ENCODE results near the gene UGGT1.
A peak's percentile ranks its signal among the peaks of the same experiment; 100 is the strongest.
"Not testable (repeated sequence)": the region's sequence is repeated elsewhere in the genome, so short reads cannot be mapped to it uniquely, and the experiment has no call there.

Gene UGGT1

DNA sequence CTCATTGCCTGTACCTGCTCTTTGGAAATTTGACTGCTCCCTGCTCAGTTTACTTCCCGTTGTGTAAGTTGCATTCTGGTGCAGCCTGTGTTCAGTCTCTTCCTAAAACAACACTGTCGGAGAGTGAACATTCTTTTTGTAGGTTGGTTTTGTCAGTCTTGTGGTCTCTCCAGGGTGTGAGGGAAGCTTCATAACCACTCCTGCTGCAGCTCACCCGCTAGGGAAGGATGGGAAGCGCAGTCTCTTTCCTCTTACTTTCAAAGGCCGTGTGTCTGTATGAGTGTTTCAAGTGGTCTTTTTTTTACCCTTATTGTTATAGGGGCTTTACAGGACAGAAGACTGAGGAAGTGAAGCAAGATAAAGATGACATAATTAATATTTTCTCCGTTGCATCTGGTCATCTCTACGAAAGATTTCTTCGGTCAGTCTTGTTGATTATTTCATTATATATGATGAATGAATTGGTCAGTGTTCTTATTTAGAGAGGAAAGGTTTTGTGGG lies 87.2 kb downstream of the UGGT1 start:
- DNase-seq (ENCODE audit: low spot score): no peak

DNA sequence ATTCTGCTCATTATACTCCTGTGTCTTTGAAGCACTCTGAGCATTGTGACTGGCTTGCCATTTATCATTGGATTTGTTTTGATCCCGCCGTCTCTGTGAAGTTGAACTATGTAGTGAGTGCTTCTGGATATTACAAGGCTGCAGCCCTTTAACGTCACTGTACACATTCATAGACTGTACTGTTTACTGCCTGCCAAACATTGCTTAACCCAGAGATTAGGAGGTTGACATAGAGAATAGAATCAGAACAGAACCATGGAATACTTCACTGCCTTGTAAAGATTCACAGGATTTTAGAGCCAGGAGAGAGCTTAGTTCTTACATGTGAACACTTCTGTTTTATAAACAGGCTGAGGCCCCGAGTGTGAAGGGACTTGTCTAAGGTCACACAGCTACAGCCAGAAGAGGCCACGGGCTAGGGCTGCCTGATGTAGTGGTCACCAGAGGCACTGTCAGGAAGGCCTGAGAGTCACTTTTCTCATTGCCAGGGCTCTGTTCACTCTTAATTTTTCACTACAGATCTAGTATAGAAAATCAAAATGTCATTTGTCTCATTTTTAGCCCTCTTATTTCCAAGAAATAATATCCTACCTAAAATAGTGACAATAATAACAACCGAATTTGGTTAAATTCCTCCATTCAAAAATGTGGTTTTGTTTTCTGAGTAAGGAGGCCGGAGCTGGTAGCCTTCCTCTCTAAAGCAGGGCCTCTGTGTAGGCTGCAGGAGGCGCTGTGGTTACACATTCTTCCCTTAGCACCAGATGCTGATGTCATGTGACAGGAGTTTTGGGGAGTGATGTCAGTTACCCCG lies 87.9 kb downstream of the UGGT1 start:
- peak; percentile 75 for DNase-seq (ENCODE audit: low spot score)

- DNase-seq (ENCODE audit: low spot score): no peak
Observed at GRCh38 chr2:128179461-128179755, 88.4 kb downstream of the UGGT1 start.

DNA sequence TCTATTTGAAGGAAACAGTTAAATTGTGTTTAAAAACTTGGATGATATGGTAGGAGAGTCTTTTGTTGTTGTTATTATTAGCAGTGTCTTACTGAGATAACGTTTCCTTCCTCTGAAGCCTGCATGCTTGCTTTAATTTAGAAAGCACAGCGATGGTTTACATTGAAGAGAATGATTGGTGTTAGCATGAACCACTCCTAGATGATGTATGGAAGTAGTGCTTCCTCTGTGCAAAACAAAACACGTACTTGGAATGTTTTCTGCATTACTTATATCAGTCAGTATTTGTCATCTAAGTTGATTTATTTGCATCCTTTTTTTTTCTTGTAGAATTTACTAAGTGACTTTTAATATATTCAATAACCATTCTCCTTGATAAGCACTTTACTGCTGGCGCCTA lies 89.0 kb downstream of the UGGT1 start:
- DNase-seq (ENCODE audit: low spot score): no peak

- DNase-seq (ENCODE audit: low spot score): no peak
Observed at GRCh38 chr2:128185576-128185975, 94.6 kb downstream of the UGGT1 start.

- DNase-seq (ENCODE audit: low spot score): no peak
Observed at GRCh38 chr2:128187032-128187654, 96.1 kb downstream of the UGGT1 start.

DNA sequence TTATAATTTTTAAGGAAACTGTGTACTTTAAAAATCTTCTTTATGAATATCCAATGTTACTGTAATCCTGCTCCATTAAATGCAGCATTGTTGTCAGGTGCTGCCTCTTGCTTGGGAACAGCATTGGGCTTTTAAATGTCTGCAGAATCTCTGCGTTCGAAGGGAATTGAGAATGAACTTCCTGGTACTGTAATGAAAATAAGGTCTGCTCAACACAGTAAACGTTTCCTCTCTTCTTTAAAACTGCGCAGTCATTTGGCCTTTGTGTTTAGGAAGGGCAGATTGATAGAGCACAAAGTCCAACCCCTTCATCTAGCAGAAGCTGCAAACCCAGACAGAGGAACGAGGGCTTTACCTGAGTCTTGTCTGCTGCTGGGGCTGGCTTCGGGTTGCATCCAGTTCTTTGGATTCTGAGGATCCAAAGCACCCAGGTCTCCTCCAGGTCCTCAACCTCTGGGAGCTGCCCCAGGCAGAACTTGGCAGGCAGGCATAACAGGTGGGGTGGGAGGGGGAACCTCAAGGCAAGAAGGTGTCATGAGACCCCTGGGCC lies 104.5 kb downstream of the UGGT1 start:
- no peak for DNase-seq (ENCODE audit: low spot score)

DNA sequence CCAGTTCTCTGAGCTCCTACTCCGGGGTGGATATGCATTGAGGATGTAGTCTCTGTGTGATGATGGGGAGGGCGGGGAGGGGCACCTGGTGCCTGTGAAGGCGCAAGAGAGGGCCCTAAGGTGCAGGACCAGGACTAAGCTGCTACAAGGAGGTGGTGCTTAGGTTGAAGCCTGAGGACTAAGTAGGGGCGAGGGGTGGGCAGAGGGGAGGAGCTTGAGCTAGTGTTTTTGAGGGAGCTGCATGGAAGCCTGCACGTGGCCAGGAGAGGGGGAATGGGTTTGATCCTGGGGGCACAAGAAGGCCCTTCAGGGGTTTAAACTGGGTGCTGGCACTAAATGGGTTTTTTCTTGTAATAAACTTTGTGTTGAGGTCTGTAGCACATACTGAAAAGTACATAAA lies 105.0 kb downstream of the UGGT1 start:
- no peak for DNase-seq (ENCODE audit: low spot score)

DNA sequence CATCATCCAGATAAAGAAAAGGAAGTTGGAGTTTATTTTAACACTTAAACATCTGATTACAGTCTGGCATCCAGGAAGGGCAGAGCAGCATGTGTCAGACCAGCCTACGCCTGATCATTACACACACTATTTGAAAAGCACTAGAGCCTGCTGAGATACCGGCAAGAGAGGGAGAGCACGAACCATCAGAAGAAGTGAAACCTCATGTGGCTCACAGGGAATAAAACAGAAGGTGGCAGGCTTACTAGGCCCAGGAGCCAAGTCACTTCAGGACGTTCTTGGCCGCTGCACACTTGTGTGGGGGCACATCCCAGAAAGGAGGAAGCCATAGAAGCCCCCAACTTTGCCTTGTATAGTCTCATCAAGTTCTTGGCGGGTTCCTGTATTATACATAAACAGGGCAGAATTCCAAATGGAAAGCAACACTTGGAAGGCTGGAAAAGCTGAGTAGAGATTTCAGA lies 105.5 kb downstream of the UGGT1 start:
- no peak for DNase-seq (ENCODE audit: low spot score)

- DNase-seq (ENCODE audit: low spot score): no peak
Observed at GRCh38 chr2:128197059-128197458, 106.1 kb downstream of the UGGT1 start.

GRCh38 chr2:128198656-128199055 lies 107.7 kb downstream of the UGGT1 start:
- no peak for DNase-seq (ENCODE audit: low spot score)

DNA sequence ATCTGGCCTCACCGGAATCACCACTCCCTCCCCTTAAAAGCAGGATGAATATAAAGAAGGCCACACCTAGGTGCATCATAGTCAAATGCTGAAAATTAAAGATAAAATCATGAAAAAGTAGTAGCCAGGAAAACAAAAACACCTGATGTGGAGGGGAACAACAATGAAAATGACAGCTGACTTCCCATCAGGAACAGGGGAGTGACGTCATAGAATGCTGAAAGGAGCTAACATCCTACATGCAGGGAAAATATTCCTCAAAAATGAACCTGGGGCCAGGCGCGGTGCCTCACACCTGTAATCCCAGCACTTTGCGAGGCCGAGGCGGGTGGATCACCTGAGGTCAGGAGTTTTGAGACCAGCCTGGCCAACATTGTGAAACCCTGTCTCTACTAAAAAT lies 108.1 kb downstream of the UGGT1 start:
- no peak for DNase-seq (ENCODE audit: low spot score)

DNA sequence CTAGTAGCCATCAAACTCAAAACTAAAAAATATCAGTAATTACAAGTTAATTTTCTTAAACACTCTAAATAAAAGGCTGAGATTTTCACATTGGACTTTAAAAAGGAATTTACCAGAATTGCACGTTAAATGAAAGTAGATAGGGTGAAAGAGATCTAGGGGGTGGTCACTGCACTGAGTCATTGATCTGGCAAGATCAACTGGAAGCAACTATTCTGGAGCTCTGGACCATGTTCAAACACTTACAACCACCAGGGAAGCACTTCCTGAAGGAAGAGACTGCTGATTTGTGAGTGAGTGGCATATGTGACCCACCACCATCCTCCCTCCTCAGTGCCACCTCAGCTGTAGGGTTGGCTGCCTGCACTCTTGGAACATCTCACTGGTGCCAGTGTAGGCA lies 111.8 kb downstream of the UGGT1 start:
- no peak for DNase-seq (ENCODE audit: low spot score)

GRCh38 chr2:128206245-128206644 lies 115.2 kb downstream of the UGGT1 start:
- no peak for DNase-seq (ENCODE audit: low spot score)

DNA sequence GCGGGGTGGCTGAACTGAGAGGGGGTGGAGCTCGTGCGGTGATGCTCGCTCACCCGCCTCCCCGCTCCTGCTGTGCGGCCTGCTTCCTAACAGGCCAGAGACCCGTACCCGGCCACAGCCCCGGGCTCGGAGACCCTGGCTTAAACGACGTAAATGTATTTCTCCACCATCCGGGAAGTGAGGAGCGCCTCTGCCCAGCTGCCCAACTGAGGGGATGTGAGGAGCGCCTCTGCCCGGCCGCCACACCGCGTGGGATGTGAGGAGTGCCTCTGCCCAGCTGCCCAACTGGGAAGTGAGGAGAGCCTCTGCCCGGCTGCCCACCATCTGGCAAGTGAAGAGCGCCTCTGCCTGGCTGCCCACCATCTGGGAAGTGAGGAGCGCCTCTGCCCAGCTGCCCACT lies 117.0 kb downstream of the UGGT1 start:
- DNase-seq (ENCODE audit: low spot score): no peak

DNA sequence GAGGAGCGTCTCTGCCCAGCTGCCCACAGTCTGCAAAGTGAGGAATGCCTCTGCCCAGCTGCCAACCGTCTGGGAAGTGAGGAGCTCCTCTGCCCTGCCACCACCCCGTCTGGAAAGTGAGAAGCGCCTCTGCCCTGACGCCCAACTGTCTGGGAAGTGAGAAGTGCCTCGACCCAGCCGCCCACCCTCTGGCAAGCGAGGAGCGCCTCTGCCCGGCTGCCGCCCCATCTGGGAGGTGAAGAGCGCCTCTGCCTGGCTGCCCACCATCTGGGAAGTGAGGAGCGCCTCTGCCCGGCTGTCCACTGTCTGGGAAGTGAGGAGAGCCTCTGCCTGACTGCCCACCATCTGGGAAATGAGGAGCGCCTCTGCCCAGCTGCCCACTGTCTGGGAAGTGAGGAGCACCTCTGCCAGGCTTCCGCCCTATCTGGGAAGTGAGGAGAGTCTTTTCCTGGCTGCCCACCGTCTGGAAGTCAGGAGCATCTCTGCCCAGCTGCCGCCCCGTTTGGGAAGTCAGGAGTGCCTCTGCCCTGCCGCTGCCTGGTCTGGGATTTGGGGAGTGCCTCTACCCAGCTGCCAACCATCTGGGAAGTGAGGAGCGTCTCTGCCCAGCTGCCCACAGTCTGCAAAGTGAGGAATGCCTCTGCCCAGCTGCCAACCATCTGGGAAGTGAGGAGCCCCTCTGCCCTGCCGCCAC lies 117.8 kb downstream of the UGGT1 start:
- not testable (repeated sequence) for DNase-seq (ENCODE audit: low spot score)

DNA sequence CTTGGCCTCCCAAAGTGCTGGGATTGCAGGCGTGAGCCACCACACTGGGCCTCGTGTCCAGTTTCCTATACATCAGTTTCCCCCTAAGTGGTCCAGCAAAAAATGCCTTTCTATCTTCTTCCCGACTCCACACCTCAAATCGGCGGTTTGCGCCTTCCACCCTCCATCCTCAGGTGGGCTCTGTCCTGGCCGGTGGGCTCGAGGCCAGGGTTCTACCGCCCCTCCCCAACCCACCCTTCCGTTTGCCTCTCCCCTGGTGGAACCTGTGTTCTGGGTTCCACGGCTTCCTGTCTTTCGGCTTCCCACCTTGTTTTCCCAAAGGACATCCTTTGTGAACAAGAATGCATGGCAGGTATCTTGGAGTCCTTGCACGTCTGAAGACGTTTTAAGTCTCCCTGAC lies 123.3 kb downstream of the UGGT1 start:
- no peak for DNase-seq (ENCODE audit: low spot score)

GRCh38 chr2:128214866-128215460 lies 124.0 kb downstream of the UGGT1 start:
- no peak for DNase-seq (ENCODE audit: low spot score)

DNA sequence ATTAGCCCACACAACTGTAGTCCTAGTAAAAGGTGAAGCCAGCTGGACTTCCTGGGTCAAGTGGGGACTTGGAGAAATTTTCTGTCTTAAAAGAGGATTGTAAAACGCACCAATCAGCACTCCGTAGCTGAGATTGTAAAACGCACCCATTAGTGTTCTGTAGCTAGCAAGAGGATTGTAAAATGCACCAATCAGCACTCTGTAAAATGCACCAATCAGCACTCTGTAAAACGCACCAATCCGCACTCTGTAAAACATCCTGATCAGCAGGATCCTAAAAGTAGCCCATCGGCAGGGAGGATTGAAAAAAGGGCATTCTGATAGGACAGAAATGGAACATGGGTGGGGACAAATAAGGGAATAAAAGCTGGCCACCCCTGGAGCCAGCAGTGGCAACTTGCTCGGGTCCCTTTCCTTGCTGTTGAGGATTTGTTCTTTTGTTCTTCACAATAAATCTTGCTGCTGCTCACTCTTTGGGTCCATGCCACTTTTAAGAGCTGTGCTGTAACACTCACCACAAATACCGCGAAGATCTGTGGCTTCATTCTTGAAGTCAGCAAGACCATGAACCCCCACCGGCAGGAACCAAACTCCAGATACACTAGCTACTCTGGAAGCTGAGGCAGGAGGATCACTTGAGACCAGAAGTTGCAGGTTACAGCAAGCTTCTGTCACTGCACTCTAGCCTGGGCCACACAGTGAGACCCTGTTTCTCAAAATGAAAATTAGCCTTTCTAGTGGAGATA lies 125.1 kb downstream of the UGGT1 start:
- DNase-seq (ENCODE audit: low spot score): no peak

- no peak for DNase-seq (ENCODE audit: low spot score)
Observed at GRCh38 chr2:128217671-128218070, 126.7 kb downstream of the UGGT1 start.

- no peak for DNase-seq (ENCODE audit: low spot score)
Observed at GRCh38 chr2:128219891-128220290, 128.9 kb downstream of the UGGT1 start.

GRCh38 chr2:128227862-128228261 lies 136.9 kb downstream of the UGGT1 start:
- DNase-seq (ENCODE audit: low spot score): no peak

Data from RKO (cell line).